IMR-90 (cell line): ENCODE measurements around the gene FBXO9. TPM values are rescaled to one million over a fixed set of nuclear protein-coding genes. Genes with fewer than 3 reads are reported as not detected.
"Not testable (repeated sequence)": the region's sequence is repeated elsewhere in the genome, so short reads cannot be mapped to it uniquely, and the experiment has no call there.

Experiments
- ATAC-seq: fragments of 200-7000 bp; cut with Tn5 transposase; 2 replicates; pipeline ENCODE4 v1.9.1; 2020; ENCODE audit warnings: low read depth, mild to moderate bottlenecking, moderate library complexity
- BruUV-seq: library from RNA; stranded (reverse); fragments of 400-500 nt; replicated peaks from 2 replicates; lab custom pipeline; 2021; lab: Mats Ljungman, UMichigan
- CTCF ChIA-PET: fragments of 300-600 bp; formaldehyde crosslinking; extraction: SDS; loops from one replicate; lab custom pipeline; 2021; ENCODE audit warnings: antibody characterized with exemption; lab: Yijun Ruan, JAX
- POLR2A ChIA-PET: fragments of 300-600 bp; sonication (Branson Sonifier 250); formaldehyde crosslinking; loops from one replicate; lab custom pipeline; 2022; ENCODE audit warnings: antibody characterized with exemption; ENCODE audit not compliant: unreplicated experiment; lab: Charles Lee
- DNase-seq: peaks from one replicate; pipeline ENCODE4 v3.0.0; 2013
- H2AFZ ChIP-seq: replicated peaks from 2 replicates; pipeline ENCODE3; 2013; ENCODE audit warnings: low read length, mild to moderate bottlenecking; ENCODE audit not compliant: poor library complexity
- H2AK5ac ChIP-seq: 2 replicates; pipeline ENCODE4 v1.6.1; 2013; ENCODE audit warnings: low read depth, low read length, inconsistent platforms
- H2AK9ac ChIP-seq: replicated peaks from 2 replicates; pipeline ENCODE3; 2013; ENCODE audit warnings: mild to moderate bottlenecking, low read depth, low read length, moderate library complexity; ENCODE audit not compliant: poor library complexity
- H2BK120ac ChIP-seq: 2 replicates; pipeline ENCODE4 v1.6.1; 2013; ENCODE audit warnings: low read depth, low read length, inconsistent platforms
- H2BK15ac ChIP-seq: 3 replicates; pipeline ENCODE4 v1.6.1; 2013; ENCODE audit warnings: low read depth, low read length, inconsistent platforms
- H2BK20ac ChIP-seq: 2 replicates; pipeline ENCODE4 v1.6.1; 2013; ENCODE audit warnings: low read depth, mild to moderate bottlenecking, inconsistent platforms, low read length, moderate library complexity
- H2BK5ac ChIP-seq: 2 replicates; pipeline ENCODE4 v1.6.1; 2013; ENCODE audit warnings: mild to moderate bottlenecking, low read depth, low read length, inconsistent platforms; ENCODE audit not compliant: poor library complexity, severe bottlenecking
- H3K14ac ChIP-seq: replicated peaks from 2 replicates; pipeline ENCODE4 v1.6.1; 2013; ENCODE audit warnings: low read depth, low read length, inconsistent platforms
- H3K18ac ChIP-seq: 2 replicates; pipeline ENCODE4 v1.6.1; 2013; ENCODE audit warnings: low read depth, low read length, control low read depth
- H3K23ac ChIP-seq: 2 replicates; pipeline ENCODE4 v1.6.1; 2013; ENCODE audit warnings: low read depth, low read length, inconsistent platforms
- H3K27ac ChIP-seq: 2 replicates; pipeline ENCODE4 v1.5.1; 2013; ENCODE audit warnings: mild to moderate bottlenecking, control low read depth, low read length; ENCODE audit not compliant: insufficient read depth
- H3K27me3 ChIP-seq: 2 replicates; pipeline ENCODE4 v1.6.1; 2013; ENCODE audit warnings: low read length; ENCODE audit not compliant: control insufficient read depth, insufficient read depth
- H3K36me3 ChIP-seq: 2 replicates; pipeline ENCODE4 v1.6.1; 2013; ENCODE audit warnings: low read length, mixed read lengths; ENCODE audit not compliant: control insufficient read depth, insufficient read depth
- H3K4ac ChIP-seq: 2 replicates; pipeline ENCODE4 v1.6.1; 2013; ENCODE audit warnings: low read depth, low read length, inconsistent platforms
- H3K4me1 ChIP-seq: 2 replicates; pipeline ENCODE4 v1.6.1; 2013; ENCODE audit warnings: low read length, mixed read lengths; ENCODE audit not compliant: control insufficient read depth, insufficient read depth
- H3K4me2 ChIP-seq: 2 replicates; pipeline ENCODE4 v1.6.1; 2013; ENCODE audit warnings: low read depth, mild to moderate bottlenecking, control low read depth, low read length, moderate library complexity
- H3K4me3 ChIP-seq: 2 replicates; pipeline ENCODE4 v1.5.1; 2013; ENCODE audit warnings: low read depth, mild to moderate bottlenecking, control low read depth, low read length, moderate library complexity; ENCODE audit not compliant: insufficient read depth
- H3K56ac ChIP-seq: 2 replicates; pipeline ENCODE4 v1.6.1; 2013; ENCODE audit warnings: low read length, inconsistent platforms; ENCODE audit not compliant: insufficient read depth; ENCODE audit errors: extremely low read depth
- H3K79me1 ChIP-seq, 2 experiments: 2 replicates each; pipeline ENCODE4 v1.6.1; 2013; ENCODE audit warnings: low read length in 2 of 2, inconsistent platforms in 1 of 2, low read depth in 1 of 2
- H3K9ac ChIP-seq: 2 replicates; pipeline ENCODE4 v1.6.1; 2013; ENCODE audit warnings: low read depth, low read length, control low read depth
- H3K9me1 ChIP-seq: 2 replicates; pipeline ENCODE4 v1.6.1; 2013; ENCODE audit warnings: low read length, inconsistent platforms; ENCODE audit not compliant: insufficient read depth
- H3K9me3 ChIP-seq: 2 replicates; pipeline ENCODE4 v1.6.1; 2013; ENCODE audit warnings: low read length; ENCODE audit not compliant: control insufficient read depth, insufficient read depth
- H4K20me1 ChIP-seq: 2 replicates; pipeline ENCODE4 v1.6.1; 2013; ENCODE audit warnings: low read length, inconsistent platforms; ENCODE audit not compliant: insufficient read depth
- H4K5ac ChIP-seq: 2 replicates; pipeline ENCODE4 v1.6.1; 2013; ENCODE audit warnings: mild to moderate bottlenecking, low read depth, low read length, control low read depth
- H4K8ac ChIP-seq, 2 experiments: 2 replicates each; pipeline ENCODE4 v1.6.1; 2013; ENCODE audit warnings: low read depth in 2 of 2, low read length in 2 of 2, control low read depth in 1 of 2, inconsistent platforms in 1 of 2
- H4K91ac ChIP-seq: 2 replicates; pipeline ENCODE4 v1.6.1; 2013; ENCODE audit warnings: low read depth, low read length, inconsistent platforms; ENCODE audit not compliant: insufficient read depth
- CEBPB ChIP-seq: IDR thresholded peaks from 2 replicates; pipeline ENCODE4 v1.6.1; 2012; ENCODE audit warnings: low read depth, low read length, improper control_type of control experiment
- FOS ChIP-seq: fragments of 150-350 bp; IDR thresholded peaks from 2 replicates; pipeline ENCODE4 v1.6.1; 2016; ENCODE audit warnings: low read depth, low read length
- RFX5 ChIP-seq: IDR thresholded peaks from 2 replicates; pipeline ENCODE4 v1.8.0; 2012; ENCODE audit warnings: low read depth, mild to moderate bottlenecking, low read length, moderate library complexity
- USF2 ChIP-seq: fragments of 150-350 bp; IDR thresholded peaks from 2 replicates; pipeline ENCODE4 v1.6.1; 2017; ENCODE audit warnings: mild to moderate bottlenecking, antibody characterized with exemption, low read length, low read depth
- WGBS, 2 experiments: methylation state at CpG; one replicate each; pipeline versions ENCODE4 v1.1.5 to v1.1.7; 2013; ENCODE audit warnings: missing lambda C conversion rate in 2 of 2; ENCODE audit not compliant: insufficient read length in 1 of 2; ENCODE audit errors: extremely low coverage in 2 of 2; 5-methylcytosine and 5-hydroxymethylcytosine counted together
- dilution Hi-C: fragments of 300-500 bp; cut with HindIII; formaldehyde crosslinking; loops from one replicate; pipeline ENCODE4 v1.14.3; 2018; ENCODE audit warnings: low sequenced_read_pairs; ENCODE audit not compliant: unreplicated experiment
- in situ Hi-C: fragments of 300-500 bp; cut with MboI; formaldehyde crosslinking; loops from 3 replicates; pipeline ENCODE4 v1.14.3; 2019; ENCODE audit warnings: low sequenced_read_pairs, inconsistent platforms, mixed read lengths
- intact Hi-C: fragments of 100-400 bp; cut with micrococcal nuclease; formaldehyde crosslinking; loops from 2 replicates; pipeline ENCODE4 v1.10.0; 2022
- polyA plus RNA-seq, 3 experiments: library from polyadenylated mRNA; depleted of rRNA; stranded (reverse); fragments of >200 nt; gene quantifications; 2 replicates each; pipeline ENCODE4 v1.2.3, GENCODE V29; 2012; ENCODE audit warnings: low replicate concordance in 1 of 3
- total RNA-seq: library from RNA; depleted of rRNA; stranded (reverse); fragments of >200 nt; gene quantifications from 2 replicates; pipeline ENCODE4 v1.2.3, GENCODE V29; 2012

The FBXO9 gene
- total and polyA plus RNA-seq, 2 of the 4 experiments (the other 2 are of a cell fraction): 49.6 to 65.9 TPM

GRCh38 chr6:53049415-53049814, 15.8 kb upstream of the FBXO9 start:
- dilution Hi-C loops (no loop called here), intact Hi-C loops (no loop called here), in situ Hi-C loops (no loop called here)
- H3K36me3 ChIP-seq: peaks cover 2% of the 10 kb centered on the region; the same call in 1 of the 2 replicates
- DNase-seq: no peak
- no peak overlapping the region for H3K23ac ChIP-seq
- H2AK5ac ChIP-seq: no peak overlapping the region
- 0 out of 3 replicates have a peak overlapping the region, but pooled peaks have one; percentile 44 for H2BK15ac ChIP-seq
- H3K27me3 ChIP-seq: no peaks in the 10 kb centered on the region
- peaks cover 11% of the 10 kb centered on the region for H3K4me1 ChIP-seq
- H3K14ac ChIP-seq: no peak overlapping the region; the same call in 1 of the 2 replicates
- ChIA-PET POLR2A (no interaction called here), CTCF (interaction anchor here (0.6 kb wide), 1 partner anchor 642 kb away, joined by 3 read pairs; no protein-coding TSS in a partner anchor)
- H2BK5ac ChIP-seq: no peak overlapping the region
- no peak overlapping the region for H3K18ac ChIP-seq
- no peak overlapping the region for H3K56ac ChIP-seq
- H3K9me3 ChIP-seq: no peaks in the 10 kb centered on the region
- BruUV-seq: no TSS peak
- H3K27ac ChIP-seq: no peak overlapping the region
- no peaks in the 10 kb centered on the region for H4K20me1 ChIP-seq
- H4K8ac ChIP-seq: peak overlapping the region in 1 of 2 experiments; percentile 20; a peak in 1 of 4 replicates
- peak overlapping the region; percentile 10; the same call in 1 of the 2 replicates for H2BK120ac ChIP-seq
- H3K4me2 ChIP-seq: no peak overlapping the region
- no peak overlapping the region for H3K4me3 ChIP-seq
- H4K91ac ChIP-seq: no peak overlapping the region
- no peak for ATAC-seq
- no peak overlapping the region for H4K5ac ChIP-seq
- TF ChIP-seq RFX5: no peak
- no peak for TF ChIP-seq USF2
- TF ChIP-seq FOS: no peak
- TF ChIP-seq CEBPB: no peak
- WGBS, 2 experiments: 100% methylated on average over 1 of the region's 1 CpG; no CpG with 5 or more reads in 1 of the 2 experiments
- peaks cover 12 to 46% of the 10 kb centered on the region in 2 experiments; a peak in 3 of 4 replicates for H3K79me1 ChIP-seq
- no peak overlapping the region for H2AK9ac ChIP-seq
- no peak overlapping the region for H2AFZ ChIP-seq
- no peak overlapping the region for H2BK20ac ChIP-seq
- peaks cover 5% of the 10 kb centered on the region for H3K9me1 ChIP-seq
- no peak overlapping the region for H3K9ac ChIP-seq
- peak overlapping the region; percentile 33; the same call in 1 of the 2 replicates for H3K4ac ChIP-seq

- not testable (repeated sequence) for H3K56ac ChIP-seq
These were observed 13.1 kb upstream of the FBXO9 start for GRCh38 chr6:53052152-53052551.

More at GRCh38 chr6:53052152-53052551, 13.1 kb upstream of the FBXO9 start:
- H3K9ac ChIP-seq, H3K27me3 ChIP-seq, DNase-seq, H3K27ac ChIP-seq, H3K36me3 ChIP-seq, H4K8ac ChIP-seq, H2AK9ac ChIP-seq, in situ Hi-C loops, H3K18ac ChIP-seq, H2AK5ac ChIP-seq, H3K4ac ChIP-seq, H3K9me3 ChIP-seq, H2BK15ac ChIP-seq, H2BK5ac ChIP-seq, H3K9me1 ChIP-seq, H2BK20ac ChIP-seq, H3K4me3 ChIP-seq, H3K14ac ChIP-seq, H4K20me1 ChIP-seq, BruUV-seq, ATAC-seq, dilution Hi-C loops, intact Hi-C loops, H4K5ac ChIP-seq, H3K4me2 ChIP-seq, H3K23ac ChIP-seq, H2AFZ ChIP-seq, H2BK120ac ChIP-seq, POLR2A ChIA-PET, H4K91ac ChIP-seq: not testable (repeated sequence)
- no CpG with 5 or more reads among the region's 3 CpGs for WGBS, 2 experiments
- CTCF ChIA-PET: interaction anchor here (0.6 kb wide), 1 partner anchor 121 kb away, joined by 4 read pairs; no protein-coding TSS in a partner anchor
- Histone ChIP-seq H3K79me1 (peaks cover 27 to 57% of the 10 kb centered on the region in 2 experiments), H3K4me1 (peaks cover 10% of the 10 kb centered on the region; the same call in 1 of the 2 replicates)
